GM10248 (cell line): Measurements from ENCODE around the gene ST3GAL6.

Experiments used
- CTCF ChIA-PET: fragments of 300-600 bp; sonication (Branson Sonifier 250); formaldehyde crosslinking; extraction: SDS; loops from one replicate; lab custom pipeline; 2021; ENCODE audit warnings: antibody characterized with exemption; lab: Yijun Ruan, JAX
- POLR2A ChIA-PET: fragments of 350-650 bp; sonication (Branson Sonifier 250); formaldehyde crosslinking; extraction: SDS; loops from one replicate; lab custom pipeline; 2020; ENCODE audit warnings: antibody characterized with exemption; lab: Yijun Ruan, JAX
- DNase-seq: peaks from one replicate; pipeline ENCODE4 v3.0.0; 2012; ENCODE audit errors: extremely low spot score
- TF ChIP-seq, protein P1 (sequence below): IDR thresholded peaks from 2 replicates; pipeline ENCODE4 v1.5.1; 2012; ENCODE audit warnings: mild to moderate bottlenecking, low read depth; ENCODE audit errors: extremely low read depth, missing control alignments, control extremely low read depth

The ST3GAL6 gene

DNA sequence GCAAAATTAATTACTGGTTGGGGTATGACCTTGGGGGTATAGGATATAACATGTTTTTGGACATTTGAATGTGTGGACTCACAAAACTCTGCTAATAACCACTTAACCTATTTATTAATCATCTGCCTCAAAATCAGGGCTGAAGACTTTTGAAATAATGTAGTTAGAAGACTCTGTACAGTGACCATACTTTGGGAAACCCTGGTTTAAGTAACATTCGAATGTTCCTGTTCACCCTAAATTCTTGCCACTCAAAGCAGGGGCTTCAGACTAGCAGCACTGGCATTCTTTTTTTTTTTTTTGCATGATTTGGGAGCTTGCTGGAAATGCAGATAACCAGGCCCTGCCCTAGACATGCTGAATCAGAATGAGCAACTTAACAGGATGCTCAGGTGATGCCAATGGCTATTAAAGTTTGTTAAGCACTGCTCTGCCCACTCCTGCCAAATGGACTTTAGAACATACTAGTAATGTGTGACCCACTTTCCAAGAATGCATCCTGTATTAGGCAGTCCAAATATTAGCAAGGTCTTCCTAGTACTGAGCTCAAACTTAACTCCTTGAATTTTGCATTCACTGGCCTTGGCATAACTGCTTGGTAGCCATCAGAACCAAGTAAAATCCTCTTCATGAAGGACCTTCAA lies 12.7 kb upstream of the ST3GAL6 start:
- TF ChIP-seq, protein P1, sequence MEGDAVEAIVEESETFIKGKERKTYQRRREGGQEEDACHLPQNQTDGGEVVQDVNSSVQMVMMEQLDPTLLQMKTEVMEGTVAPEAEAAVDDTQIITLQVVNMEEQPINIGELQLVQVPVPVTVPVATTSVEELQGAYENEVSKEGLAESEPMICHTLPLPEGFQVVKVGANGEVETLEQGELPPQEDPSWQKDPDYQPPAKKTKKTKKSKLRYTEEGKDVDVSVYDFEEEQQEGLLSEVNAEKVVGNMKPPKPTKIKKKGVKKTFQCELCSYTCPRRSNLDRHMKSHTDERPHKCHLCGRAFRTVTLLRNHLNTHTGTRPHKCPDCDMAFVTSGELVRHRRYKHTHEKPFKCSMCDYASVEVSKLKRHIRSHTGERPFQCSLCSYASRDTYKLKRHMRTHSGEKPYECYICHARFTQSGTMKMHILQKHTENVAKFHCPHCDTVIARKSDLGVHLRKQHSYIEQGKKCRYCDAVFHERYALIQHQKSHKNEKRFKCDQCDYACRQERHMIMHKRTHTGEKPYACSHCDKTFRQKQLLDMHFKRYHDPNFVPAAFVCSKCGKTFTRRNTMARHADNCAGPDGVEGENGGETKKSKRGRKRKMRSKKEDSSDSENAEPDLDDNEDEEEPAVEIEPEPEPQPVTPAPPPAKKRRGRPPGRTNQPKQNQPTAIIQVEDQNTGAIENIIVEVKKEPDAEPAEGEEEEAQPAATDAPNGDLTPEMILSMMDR: no peak
- ChIA-PET POLR2A (interaction anchor here (0.7 kb wide), 1 partner anchor 180 kb away, joined by 3 read pairs; no protein-coding TSS in a partner anchor), CTCF (interaction anchor here (0.7 to 1.9 kb wide), 4 partner anchors 8 to 18 kb away, joined by 3 to 6 read pairs (median 3); no protein-coding TSS in a partner anchor)
- DNase-seq: no peak

DNA sequence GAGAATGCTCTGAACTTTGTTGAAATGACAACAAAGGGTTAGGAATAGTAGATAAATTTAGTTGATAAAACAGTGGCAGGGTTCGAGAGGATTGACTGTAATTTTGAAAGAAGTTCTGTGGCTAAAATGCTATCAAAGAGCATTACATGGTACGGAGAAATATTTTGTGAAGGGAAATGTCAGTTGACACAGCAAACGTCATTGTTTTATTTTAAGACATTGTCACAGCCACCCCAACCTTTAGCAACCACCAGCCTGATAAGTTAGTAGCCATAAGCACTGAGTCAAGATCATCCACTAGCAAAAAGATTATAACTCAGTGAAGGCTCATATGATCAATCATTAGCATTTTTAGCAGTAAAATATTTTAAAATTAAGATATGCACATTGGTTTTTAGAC lies 8.7 kb upstream of the ST3GAL6 start:
- POLR2A ChIA-PET: no interaction called here
- CTCF ChIA-PET: interaction anchor here (1.0 to 2.2 kb wide), 4 partner anchors 10 to 153 kb away, joined by 3 to 10 read pairs (median 6); no protein-coding TSS in a partner anchor
- TF ChIP-seq, protein P1: no peak
- no peak for DNase-seq

DNA sequence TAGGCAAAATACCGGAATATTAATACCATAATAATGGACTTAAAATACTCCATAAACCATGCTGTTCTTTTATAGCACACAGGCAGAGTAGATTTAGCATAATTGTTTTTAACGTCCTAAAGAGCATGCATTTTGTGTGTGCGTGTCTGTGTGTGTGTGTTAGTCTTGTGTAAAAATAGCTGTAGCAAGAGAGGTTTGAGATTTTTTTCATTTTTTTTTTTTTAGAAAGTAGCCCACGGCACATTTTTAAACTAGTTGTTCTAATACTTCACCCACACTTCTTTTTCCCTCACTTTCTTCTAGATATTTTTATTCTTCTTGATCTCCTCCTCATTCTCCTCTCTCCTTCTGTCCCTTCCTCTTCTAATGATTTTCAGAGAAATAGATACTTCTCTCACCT lies 7.5 kb upstream of the ST3GAL6 start:
- no peak for DNase-seq
- CTCF ChIA-PET: interaction anchor here (0.9 to 2.3 kb wide), 8 partner anchors 10 to 190 kb away, joined by 3 to 10 read pairs (median 4); no protein-coding TSS in a partner anchor
- POLR2A ChIA-PET: no interaction called here

DNA sequence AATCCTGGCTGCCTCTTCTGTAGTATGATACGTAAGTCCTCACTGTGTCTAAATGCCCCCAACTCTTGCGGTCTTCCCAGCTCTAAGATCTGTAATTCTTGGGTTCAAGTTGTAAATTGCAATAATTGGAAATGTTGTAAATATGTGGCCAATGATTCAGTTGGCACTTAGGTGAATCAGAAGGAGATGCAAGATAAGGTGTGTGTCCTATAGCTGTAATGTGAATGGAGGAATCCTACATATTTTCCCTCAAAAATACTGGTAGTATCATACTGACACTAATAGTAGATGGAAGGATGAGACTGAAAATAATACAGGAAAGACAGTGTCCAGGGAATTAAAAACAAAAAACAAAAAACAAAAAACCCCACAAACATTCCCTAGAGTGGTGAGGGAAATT lies 3.5 kb upstream of the ST3GAL6 start:
- no peak for DNase-seq
- ChIA-PET CTCF (interaction anchor here (1.0 to 2.9 kb wide), 9 partner anchors 10 to 158 kb away, joined by 3 to 13 read pairs (median 4); no protein-coding TSS in a partner anchor), POLR2A (no interaction called here)
- TF ChIP-seq, protein P1: no peak

More for the DNA sequence above, 7.5 kb upstream of the ST3GAL6 start:
- TF ChIP-seq, protein P1: no peak

DNA sequence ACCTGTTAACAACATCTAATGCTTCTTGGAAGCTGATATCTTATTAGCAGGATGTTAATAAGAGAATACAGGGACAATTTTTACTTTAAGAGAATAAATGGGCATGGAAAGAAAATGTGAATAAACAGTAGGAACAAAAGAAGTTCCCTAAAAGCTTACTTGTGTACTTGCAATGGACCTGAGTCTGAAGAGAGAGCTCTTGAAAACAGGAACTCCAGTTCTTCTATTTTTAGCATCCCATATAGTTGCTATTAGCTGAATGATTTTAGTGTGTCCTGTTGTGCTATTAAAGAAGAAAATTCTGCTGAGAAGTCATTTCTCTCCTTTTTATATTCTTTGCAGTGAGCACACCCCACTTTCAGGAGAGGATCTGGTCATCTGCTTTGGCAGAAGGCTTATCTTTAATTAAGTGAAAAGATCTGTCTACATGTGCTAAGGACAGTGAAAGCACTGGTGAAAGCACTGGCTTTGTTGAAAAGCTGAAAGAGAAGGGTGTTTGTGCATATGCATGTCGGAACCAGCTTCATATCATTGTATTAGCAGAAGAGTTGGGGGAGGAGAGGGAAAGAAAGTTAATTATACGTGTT lies 1.4 kb upstream of the ST3GAL6 start:
- TF ChIP-seq, protein P1: no peak
- POLR2A ChIA-PET: interaction anchor here (0.6 to 1.0 kb wide), 3 partner anchors 208 to 245 kb away, joined by 3 to 6 read pairs (median 5); no protein-coding TSS in a partner anchor
- no peak for DNase-seq
- CTCF ChIA-PET: interaction anchor here (0.8 to 2.6 kb wide), 10 partner anchors 9 to 165 kb away, joined by 3 to 14 read pairs (median 4); no protein-coding TSS in a partner anchor

DNA sequence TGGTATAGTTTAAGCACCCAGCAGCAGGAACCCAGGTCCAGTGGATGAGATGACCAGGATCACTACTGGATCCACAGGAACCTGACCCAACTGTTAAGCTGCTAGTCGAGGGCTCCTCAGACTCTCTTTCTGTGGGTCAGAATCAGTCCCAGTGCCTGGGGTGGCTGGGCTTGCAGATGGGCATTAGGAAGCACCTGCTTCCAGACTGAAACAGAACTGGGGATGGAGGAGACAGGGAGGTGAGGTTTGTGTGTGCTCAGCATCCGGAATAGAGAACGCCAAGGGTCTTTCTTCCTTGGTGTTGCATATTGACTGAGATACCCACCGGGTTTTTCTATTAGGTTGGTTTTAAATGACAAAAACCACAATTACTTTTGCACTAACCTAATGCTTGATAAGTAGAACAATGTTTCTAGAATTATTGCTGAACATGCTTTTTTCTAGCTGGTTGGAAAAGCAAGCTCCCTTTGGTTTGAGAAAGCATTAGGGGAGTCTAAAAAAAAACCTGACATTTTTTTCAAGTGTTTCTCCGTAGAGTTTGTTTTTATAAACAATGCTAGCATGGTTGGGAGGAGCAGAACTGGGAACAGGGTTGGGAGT lies 779 bp downstream of the ST3GAL6 start:
- TF ChIP-seq, protein P1: no peak
- ChIA-PET CTCF (interaction anchor here (0.6 to 2.6 kb wide), 10 partner anchors 9 to 208 kb away, joined by 3 to 14 read pairs (median 3); no protein-coding TSS in a partner anchor), POLR2A (no interaction called here)
- DNase-seq: no peak
